ENCODE data around the gene HM13.

- TF ChIP-seq CTCF (conservative IDR thresholded peaks at IDR 0.05; ENCODE audit: low read length) (no peak), EZH2phosphoT487 (IDR thresholded peaks at IDR 0.05; ENCODE audit: borderline replicate concordance, low read depth, low read length) (no peak)
These were observed 53.1 kb downstream of the HM13 start for GRCh38 chr20:31567380-31567720.
